ENCODE results near the gene NPBWR2.

The NPBWR2 gene

DNA sequence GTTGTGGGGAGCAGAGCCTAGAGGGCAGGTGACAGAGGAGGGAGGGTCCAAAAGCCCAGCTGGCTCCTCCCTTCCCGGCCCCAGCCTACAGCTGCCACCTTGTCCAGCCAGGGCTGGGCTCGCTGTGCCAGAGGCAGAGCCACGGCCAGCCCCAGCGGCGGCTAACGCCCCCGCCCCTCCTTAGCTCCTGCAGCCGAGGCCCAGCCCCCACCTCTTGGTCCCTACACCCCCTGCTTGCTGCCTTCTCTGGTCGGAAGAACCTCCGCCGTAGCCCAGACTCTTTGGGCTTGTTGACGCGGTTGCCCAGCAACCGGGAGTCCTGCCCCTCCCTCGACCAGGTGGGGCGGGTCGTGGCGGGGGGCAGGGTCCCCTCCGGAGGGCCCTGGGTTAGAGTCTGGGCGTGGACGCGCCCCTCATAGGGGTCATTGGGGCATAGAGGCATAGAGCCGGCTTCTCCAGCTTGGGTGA is 22.6 kb downstream of the NPBWR2 start:
- no peak for DNase-seq (ENCODE audit: low spot score)

DNA sequence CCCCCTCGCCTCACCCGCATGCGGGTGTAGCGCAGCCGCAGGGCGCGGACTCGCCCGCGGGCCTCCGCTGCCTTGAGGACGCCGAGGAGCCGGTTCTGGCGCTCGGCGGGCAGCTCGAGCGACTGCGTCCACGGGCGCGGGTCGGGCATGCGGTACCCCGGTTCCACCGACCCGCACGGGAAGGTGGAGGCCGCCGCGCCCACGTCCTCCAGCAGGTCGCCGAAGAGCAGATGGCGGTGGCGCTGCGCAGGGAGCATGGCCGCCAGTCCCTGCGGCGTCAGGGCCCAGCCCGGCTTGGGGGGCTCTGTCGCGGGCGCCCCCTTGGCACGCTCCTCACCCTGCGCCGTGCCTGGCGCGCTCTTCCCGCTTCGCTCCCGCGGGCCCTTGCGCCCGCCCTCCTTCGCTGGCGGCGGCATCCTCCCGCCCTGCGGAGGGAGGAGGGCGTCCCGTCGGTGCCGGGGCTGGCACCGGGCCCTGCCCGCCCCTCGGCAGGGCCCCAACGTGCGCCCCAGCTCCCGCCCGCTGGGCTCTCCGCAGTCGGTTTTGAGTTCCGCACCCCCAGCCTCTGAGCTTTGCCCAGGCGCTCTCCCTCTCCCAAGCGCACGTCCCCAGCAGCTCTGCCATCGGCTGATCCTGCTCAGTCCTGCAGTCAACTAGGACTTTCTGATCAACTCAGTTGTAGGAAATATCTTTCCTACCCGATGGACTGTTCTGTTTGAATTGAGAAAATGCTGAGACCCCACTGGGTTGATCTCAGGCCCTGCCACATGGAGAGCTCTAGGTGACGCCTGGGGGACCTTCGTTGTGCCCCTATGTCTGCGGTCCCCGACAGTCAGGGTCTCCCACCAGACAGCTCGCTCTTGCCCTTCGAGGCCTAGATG is 23.3 kb downstream of the NPBWR2 start, which contains the start of gene LKAAEAR1:
Gene LKAAEAR1 (minus strand): TSS at position 595 of the 881 bp plus-strand sequence. CDS start 179 bp downstream, at position 416.
- no peak for DNase-seq (ENCODE audit: low spot score)

DNA sequence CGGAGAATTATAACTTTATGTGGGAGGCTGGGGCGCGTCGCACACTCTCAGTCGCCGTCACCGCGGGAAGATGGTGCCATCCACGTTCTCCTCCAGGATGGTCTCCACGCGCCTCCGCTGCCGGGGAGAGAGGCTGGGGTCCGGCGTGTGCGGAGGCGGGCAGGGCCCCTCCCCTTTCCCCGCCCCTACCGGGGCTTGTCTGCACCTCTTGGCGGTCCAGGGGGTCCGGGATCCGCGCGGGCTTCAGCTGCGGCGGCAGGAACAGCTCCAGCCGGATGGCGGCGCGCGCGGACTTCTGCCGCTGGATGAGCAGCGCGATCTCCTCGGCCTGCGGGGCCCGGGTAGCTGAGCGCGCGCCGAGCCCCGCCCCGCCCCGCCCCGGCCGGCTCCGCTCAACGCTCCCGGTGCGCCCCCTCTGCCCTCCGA is 24.0 kb downstream of the NPBWR2 start:
- DNase-seq (ENCODE audit: low spot score) = peak; percentile 66

DNA sequence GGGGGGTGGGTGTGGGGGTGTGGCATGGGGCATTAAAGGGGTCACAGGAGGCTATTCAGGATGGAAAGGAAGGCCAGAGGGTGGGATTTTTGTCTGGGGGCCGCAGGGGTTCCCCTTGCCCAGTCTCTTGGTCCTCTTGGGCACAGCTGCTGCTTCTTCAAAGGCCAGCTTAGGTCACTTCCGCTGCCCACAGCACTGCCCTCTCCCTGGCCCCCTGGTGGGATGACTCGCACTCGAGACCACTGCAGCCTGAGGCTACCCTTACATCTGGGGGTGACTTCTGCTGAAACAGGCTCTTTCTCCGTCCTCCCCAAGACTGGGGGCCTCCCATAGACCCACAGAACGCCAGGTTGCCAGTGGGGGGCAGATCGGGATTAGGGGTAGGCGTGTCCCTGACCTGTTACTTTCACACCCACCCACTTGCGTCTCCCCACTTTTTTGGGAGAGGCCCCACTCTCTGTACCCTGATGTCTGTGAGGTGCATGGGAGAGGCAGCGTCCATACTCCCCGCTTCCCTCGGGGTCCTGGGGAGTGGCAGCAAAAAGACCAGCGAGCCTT is 24.5 kb downstream of the NPBWR2 start:
- no peak for DNase-seq (ENCODE audit: low spot score)

DNA sequence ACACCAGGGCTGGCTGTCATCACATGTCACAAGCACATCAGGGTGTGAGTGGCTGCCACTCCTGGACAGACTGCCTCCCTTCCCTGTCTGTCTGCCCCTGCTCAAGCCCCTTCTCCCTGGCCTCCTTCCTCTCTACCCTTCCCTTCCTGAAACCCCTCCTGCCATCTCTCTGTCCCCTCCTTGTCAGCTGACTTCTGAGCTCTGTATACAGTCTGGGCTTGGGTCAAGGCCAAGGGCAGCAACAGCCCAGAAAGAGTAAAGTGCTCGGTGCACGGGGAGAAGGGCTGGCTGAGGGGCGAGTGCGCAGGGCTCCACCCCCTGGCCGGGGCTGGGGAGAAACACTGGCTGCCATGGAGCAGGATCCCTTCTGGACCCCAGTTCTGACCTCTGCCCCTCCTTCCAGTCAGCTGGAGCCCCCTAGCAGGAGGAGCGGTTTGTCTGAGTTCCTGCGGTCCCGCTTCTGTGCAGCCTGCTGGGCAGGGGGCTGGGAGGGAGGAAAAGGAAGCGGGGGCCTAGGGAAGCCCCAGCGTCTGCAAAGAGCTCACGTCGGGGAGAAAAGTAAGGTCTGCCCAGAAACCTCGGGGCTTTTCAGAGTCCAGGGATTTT is 25.1 kb downstream of the NPBWR2 start:
- no peak for DNase-seq (ENCODE audit: low spot score)

DNA sequence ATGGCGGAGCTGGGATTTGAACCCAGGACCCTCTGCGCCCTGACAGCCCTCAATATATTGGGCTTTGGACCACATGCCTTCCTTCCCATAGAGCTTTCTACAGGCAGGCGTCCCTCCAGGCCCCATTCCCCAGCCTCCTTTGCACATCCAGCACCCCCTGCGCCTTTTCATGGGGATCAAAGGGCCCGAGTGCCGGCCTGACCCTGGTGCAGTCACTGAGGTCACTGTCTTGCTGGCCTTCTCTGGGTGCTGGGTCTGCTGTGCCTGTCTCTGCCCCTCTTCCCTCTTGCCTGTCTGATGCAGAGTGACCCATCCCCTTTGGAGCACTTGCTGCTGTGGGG is 25.8 kb downstream of the NPBWR2 start:
- DNase-seq (ENCODE audit: low spot score) = no peak

DNA sequence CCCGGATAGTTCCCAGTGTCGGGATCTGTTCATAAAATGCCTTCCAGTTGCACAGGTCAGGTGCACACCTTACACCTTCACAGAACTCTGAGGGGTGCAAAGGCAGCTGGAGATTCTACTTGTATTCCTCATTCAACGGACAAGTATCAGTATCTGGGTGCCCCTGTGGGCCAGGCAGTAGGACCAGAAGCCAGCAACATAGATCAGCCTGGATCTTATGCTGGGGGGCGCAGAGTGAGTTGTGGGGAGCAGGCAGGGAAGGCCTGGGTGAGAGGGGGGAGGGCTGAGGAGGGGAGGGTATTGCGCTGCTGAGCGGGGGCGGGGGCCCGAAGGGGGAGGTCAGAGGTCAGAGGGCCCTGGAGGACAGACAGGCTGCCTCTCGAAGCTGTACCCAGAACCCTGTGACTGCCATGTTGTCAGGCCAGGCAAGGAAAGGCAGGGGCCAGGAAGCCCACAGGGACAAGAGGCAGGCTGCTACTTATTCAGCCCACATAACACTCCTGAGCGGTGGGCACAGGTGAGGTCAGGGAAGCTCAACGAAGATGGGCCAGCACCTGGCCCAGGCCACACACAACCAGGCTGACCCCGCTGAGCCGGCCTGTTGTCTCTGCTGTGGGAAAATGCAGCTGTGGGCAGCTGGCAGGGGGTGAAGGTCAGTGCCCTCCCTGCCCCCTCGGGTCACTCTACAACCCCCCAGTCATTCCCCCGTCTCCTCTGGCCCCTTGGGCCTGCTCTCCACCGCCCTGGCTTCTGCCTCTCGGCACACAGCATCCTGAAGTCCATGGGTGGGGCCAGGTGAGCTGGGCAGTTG is 26.3 kb downstream of the NPBWR2 start:
- DNase-seq (ENCODE audit: low spot score) = no peak

DNA sequence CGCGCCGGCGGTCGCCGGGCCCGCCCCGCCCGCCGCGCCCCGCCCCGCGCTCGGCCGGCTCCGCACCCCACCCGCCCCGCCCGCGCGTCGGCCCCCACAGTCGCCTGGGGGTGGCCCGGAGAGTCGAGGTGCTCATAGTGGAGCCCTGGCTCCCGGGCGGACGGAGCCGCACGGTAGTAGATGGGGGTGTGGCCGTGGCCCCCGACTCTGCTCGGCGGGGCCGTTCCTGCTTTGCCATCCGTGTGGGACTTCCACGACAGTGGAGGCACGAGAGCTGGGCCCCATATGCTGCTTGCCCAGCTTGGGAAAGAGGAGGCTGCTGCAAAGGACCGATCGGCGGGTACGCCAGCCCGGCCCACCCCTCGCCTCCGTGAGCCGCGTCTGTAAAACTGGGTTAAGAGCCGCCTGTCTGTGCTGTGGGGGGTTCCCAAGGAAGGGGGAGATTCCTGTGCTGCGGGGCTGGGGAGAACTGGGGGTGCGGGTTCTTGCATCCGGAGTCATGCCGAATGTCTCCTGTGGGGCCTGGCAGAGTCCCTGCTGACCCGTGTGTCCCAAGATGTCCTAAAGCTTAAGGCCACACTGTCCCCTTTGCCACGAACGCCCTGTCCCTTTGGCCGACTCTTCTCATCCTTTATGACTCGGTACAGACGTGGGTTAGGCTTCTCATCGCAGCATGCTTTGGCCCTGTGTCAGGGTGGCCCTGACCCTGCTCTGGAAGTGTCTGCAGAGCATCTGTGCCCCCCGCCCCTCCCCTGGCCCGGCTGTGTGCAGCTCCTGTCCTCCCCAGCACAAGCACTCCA is 27.2 kb downstream of the NPBWR2 start, which contains the start of gene OPRL1:
Gene OPRL1 (plus strand): TSS at position 70 of the 800 bp plus-strand sequence. CDS start 12,639 bp downstream, outside the sequence.
- DNase-seq (ENCODE audit: low spot score) = no peak

DNA sequence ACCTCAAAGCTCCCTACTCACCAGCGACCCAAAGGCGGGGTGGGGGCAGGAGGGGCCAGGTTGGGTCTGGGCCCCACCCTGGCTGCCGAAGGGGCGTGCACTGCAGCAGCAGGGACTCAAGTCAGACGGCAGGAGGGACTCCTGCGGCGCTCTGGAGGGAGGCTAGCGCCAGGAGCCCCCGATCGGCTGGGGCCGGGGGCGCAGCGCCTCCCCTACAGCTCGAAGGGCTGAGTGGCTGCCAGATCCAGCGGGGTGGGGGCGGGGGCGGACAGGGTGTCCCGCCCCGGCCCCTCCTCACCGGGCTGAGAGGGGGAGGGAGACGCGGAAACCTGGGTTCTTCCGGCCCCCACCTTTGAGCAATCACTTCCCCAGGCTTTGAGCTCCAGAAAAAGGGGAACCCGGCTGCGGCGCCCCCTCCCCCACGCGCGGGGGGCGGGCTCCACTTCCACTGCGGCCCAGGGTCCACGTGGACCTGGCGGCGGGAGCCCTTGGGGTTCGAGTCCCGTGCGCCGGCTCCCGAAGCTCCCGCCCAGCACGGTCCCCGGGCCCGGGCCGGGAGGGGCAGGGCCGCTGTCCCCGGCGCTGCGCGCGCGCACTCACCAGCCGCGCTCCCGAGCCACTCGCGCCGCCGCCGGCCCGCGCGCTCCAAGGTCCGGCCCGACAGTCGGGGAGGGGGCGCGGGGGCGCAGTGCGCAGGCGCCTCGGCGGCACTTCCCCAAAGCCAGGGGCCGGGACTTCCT is 27.9 kb downstream of the NPBWR2 start, which contains the start of gene RGS19:
Gene RGS19 (minus strand): TSS at position 246 of the 740 bp plus-strand sequence. CDS start 2,632 bp downstream, outside the sequence.
- DNase-seq (ENCODE audit: low spot score) = peak; percentile 69

DNA sequence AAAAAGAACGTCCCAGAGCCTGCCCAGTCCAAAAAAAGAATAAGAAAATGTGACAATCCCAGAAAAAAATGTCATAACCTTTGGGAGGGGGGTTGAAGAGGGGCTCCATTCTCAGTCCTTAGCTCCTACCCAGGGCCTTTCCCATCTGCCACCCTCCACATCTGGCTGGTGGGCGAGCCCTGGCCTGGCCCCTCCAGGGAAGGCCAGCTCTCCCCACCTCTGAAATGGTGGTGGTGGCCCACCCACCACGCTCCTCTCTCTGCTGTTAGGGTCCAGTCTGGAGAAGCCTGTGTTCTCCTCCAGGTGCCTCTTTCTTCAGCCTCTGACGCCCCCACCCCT is 28.5 kb downstream of the NPBWR2 start:
- DNase-seq (ENCODE audit: low spot score) = no peak

DNA sequence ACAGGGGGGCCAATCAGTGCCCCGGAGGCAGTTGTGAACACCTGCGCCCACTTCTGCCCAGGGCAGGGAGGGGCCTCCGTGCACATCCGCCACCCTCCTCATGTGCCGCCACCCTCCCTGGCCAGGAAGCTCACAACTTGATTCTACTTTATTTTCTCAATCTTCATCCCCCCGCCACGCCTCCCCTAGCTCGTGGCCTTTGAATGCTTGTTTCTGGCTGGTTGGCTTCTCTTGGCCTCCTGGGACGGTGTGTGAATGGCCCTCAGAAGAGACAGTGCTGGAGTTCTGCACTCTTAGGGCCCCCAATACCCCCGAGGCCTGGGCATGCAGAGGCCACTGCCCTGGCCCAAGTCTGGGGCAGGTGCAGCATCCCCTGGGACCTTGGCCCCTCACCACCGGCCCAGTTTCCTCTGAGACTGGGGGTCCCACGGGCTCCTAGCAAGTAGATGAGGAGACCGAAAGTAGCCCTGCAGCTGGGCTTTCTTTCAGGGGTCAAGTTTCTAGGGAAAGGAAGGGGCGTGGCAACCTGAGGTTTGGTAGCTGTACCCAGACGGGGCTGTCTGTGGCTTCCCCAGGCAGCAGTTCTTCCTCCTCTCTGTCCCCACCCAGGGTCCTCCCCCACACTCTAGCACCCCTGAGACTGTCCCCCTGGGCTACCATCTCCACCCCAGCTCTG is 29.4 kb downstream of the NPBWR2 start:
- DNase-seq (ENCODE audit: low spot score) = peak; percentile 58

DNA sequence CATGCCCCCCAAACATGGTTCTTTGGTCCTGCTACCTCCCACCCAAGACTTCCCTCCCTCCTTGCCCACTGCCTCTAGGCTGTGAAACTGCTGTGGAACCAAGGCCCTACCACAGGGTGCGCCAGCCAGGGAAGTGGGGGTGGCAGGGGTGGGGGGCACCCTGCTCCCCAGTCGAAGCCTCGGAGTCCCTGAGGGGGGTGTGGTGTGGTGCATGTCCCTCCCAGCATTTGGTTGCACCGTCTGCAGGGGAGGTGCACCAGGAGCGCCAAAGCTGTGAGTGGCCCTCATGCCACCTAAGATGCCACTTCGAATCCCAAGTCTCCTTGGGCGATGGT is 29.9 kb downstream of the NPBWR2 start:
- DNase-seq (ENCODE audit: low spot score) = no peak

DNA sequence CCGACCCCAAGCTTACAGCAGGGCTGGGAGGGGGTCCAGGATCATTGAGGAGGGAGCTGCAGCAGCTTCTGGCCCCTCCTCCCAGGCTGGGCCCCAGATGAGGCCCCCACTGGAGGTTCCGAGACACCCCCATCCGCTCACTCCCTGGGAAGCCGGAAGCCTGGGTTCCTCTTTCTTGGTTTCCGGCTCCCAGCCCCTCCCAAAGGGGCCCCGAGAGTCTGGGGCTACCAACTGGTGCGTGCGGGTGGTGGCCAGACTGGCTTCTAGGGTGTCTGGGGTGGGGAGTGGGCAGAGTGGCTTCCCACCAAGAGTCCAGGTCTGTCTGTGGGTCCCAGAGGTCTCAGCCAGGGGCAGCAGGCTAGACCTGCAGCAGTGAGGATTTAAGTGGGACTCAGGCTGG is 30.3 kb downstream of the NPBWR2 start:
- peak; percentile 37 for DNase-seq (ENCODE audit: low spot score)

DNA sequence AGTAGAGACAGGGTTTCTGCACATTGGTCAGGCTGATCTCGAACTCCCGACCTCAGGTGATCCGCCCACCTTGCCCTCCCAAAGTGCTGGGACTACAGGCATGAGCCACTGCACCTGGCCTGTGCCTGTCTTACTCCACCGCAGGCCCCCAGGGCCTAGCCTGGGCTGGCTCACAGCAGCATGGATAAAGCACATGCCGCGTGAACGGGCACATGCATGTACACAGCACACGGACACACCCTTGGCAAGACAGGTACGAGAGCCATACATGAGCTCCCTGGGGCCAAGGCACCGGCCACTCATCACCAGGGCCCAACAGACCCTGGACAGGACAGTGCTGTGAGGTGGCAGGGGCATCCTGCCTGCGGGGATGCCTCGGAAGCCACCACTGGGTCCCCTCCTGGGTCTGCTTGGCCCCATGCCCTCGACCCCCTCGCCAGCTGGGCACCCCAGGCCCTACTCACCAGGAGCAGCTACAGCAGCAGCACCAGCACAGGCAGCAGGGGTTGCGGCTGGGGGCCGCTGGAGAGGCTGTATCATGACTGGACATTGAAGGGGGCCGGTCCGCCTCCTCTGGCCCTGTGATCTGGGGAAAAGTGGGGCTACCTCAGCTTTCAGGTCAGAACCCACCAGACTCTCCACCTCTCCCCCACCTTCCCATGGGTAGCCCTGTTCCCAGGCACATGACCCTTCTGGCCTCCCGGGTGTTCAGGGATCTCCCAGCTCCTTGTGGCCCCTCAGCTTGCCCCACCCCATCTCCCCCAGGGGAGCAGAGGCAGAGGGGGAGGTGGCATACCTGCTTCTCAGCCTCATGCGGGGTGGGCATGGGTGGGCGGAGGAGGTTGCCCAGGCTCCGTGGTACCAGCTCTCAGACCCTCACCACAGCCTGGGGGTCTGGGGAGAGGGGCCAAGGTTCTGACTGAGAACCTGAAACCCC is 31.0 kb downstream of the NPBWR2 start:
- DNase-seq (ENCODE audit: low spot score) = no peak

DNA sequence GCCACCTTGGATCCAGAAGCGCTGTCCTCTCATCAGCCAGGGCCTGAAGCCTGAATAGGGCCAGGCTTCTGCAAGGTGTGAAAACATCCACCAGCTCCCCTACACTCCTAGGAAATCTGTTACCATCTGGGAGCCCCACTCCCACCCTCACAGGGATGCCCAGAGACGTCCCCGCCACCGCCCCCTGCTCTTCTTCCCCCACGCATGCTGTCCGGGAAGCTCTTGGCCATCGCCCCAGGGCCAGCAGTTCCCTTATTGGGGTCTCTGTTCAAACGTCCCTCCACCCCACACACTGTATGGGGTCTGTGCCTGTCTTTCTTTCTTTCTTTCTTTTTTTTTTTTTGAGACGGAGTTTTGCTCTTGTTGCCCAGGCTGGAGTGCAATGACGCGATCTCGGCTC is 31.8 kb downstream of the NPBWR2 start:
- no peak for DNase-seq (ENCODE audit: low spot score)

DNA sequence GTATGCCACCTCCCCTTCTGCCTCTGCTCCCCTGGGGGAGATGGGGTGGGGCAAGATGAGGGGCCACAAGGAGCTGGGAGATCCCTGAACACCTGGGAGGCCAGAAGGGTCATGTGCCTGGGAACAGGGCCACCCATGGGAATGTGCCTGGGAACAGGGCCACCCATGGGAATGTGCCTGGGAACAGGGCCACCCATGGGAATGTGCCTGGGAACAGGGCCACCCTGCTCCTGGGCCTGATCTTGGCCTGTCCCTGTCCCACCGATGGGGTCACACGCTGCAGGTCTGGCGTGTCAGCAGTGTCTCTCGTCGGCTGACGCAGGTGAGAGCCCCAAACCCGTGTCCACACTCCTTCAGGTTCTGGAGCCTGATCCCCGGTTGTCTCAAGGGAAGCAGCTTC is 32.4 kb downstream of the NPBWR2 start:
- no peak for DNase-seq (ENCODE audit: low spot score)

DNA sequence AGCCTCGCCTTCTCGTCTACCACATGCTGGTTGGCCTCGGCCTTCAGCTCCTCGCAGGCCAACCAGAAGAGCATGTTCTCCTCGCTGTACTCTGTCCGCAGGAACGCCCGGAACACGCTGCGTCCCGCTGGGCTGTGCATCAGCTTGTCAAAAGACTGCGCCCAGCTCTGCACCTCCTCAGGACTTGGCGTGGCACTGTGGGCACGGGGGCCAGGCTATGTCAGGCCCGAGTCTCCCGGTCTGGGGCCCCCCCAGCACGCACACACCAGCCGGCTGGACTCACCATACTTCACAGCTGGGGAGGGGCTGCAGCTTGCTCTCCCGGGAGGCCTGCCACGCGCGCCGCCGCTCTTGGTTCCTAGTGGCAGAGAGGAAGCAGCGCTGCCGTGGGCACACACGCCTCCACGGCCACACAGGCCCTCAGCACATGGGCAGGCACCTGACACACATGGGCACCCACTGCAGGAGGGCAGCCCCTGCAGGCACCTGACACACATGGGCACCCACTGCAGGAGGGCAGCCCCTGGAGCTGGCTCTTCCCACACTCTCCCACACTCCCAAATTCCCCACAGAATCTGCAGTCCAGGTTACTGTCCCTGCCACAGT is 33.1 kb downstream of the NPBWR2 start:
- no peak for DNase-seq (ENCODE audit: low spot score)

DNA sequence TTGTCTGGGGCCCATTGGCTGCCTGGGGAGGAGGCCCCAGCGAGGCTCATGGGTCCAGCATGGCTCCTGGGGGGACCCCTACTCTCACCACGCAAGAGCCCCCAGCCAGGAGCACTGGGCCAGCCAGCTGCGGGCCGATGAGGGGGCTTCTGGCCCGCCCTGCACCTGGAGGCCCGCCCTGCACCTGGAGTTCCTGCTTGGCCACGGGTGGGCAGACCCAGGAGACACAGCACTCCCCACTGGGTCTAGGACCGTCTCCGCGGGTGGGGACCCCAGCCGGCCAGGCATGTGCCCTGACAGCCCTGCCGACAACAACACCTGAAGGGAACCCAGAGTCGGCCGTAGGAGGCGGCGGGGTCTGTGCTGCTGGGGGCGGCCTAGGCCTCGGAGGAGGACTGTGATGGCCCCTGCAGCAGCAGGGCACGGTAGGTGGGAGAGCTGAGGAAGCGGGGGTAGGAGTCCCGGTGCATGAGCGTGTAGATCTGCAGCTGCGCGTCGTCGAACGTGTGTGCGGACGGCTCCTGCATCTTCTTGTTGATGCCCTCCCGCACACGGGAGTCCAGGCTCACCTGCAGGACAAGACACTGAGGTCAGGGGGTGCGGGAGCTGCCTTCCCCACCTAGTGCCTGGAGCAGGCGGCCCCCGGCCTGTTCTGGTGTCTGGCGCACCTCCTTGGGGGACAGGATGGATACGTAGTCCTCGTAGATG is 33.7 kb downstream of the NPBWR2 start:
- no peak for DNase-seq (ENCODE audit: low spot score)
